Calu3 (cell line): Measurements from ENCODE around the gene HSPA12B. TPM values are rescaled to one million over a fixed set of nuclear protein-coding genes. Genes with fewer than 3 reads are reported as not detected.
A peak's percentile ranks its signal among the peaks of the same experiment; 100 is the strongest.
"Not testable (repeated sequence)": the region's sequence is repeated elsewhere in the genome, so short reads cannot be mapped to it uniquely, and the experiment has no call there.

ENCODE experiments used
- BruUV-seq: library from RNA; stranded (reverse); fragments of 400-500 nt; replicated peaks from 2 replicates; lab custom pipeline; 2021; lab: Mats Ljungman, UMichigan
- CTCF ChIA-PET: fragments of 300-600 bp; sonication (Branson Sonifier 250); formaldehyde crosslinking; loops from one replicate; lab custom pipeline; 2022; ENCODE audit warnings: antibody characterized with exemption; lab: Charles Lee
- DNase-seq: peaks from one replicate; pipeline ENCODE4 v3.0.0; 2022
- H3K27ac Mint-ChIP-seq: one replicate; pipeline ENCODE4 v1.8.0; 2022; ENCODE audit warnings: mixed read lengths; ENCODE audit not compliant: unreplicated experiment
- H3K27me3 Mint-ChIP-seq: one replicate; pipeline ENCODE4 v1.8.0; 2022; ENCODE audit warnings: mixed read lengths; ENCODE audit not compliant: unreplicated experiment
- H3K36me3 Mint-ChIP-seq: one replicate; pipeline ENCODE4 v1.8.0; 2022; ENCODE audit warnings: mild to moderate bottlenecking, moderate library complexity, mixed read lengths; ENCODE audit not compliant: insufficient read depth, unreplicated experiment
- H3K4me1 Mint-ChIP-seq: one replicate; pipeline ENCODE4 v1.8.0; 2022; ENCODE audit warnings: mild to moderate bottlenecking, low read depth, mixed read lengths; ENCODE audit not compliant: unreplicated experiment
- H3K4me3 Mint-ChIP-seq: one replicate; pipeline ENCODE4 v1.8.0; 2022; ENCODE audit warnings: mild to moderate bottlenecking, low read depth, moderate library complexity, mixed read lengths; ENCODE audit not compliant: unreplicated experiment
- H3K9me3 Mint-ChIP-seq: one replicate; pipeline ENCODE4 v1.8.0; 2022; ENCODE audit warnings: low read depth, mixed read lengths; ENCODE audit not compliant: unreplicated experiment
- CTCF ChIP-seq: fragments of 200-600 bp; IDR thresholded peaks from one replicate; pipeline ENCODE4 v1.8.0; 2022; ENCODE audit warnings: antibody characterized with exemption; ENCODE audit not compliant: unreplicated experiment
- intact Hi-C: fragments of 100-400 bp; cut with micrococcal nuclease; formaldehyde crosslinking; loops from one replicate; pipeline ENCODE4 v1.10.0; 2022; ENCODE audit not compliant: unreplicated experiment
- total RNA-seq: library from RNA; stranded (reverse); gene quantifications from 2 replicates; pipeline ENCODE4 v1.2.3, GENCODE V29; 2022

The HSPA12B gene
- total RNA-seq, 1 experiment from 2014 or later, result not detected

GRCh38 chr20:3787324-3788014 lies 55.0 kb downstream of the HSPA12B start:
- peaks cover 23% of the 10 kb centered on the region for H3K36me3 Mint-ChIP-seq
- TF ChIP-seq CTCF, result no peak
- no peaks in the 10 kb centered on the region for H3K9me3 Mint-ChIP-seq
- no peak overlapping the region for H3K27ac Mint-ChIP-seq
- CTCF ChIA-PET, result interaction anchor here (1.0 to 3.2 kb wide), 4 partner anchors 9 to 67 kb away, joined by 3 to 25 read pairs (median 3); partner anchors contain the start of genes AP5S1 and CDC25B
- BruUV-seq, result no TSS peak
- intact Hi-C loops, result loop anchor here (2.0 kb wide), 1 partner anchor 33 kb away; the partner anchor contains the start of gene AP5S1
- DNase-seq, result no peak
- H3K4me1 Mint-ChIP-seq, result peaks cover 21% of the 10 kb centered on the region
- no peaks in the 10 kb centered on the region for H3K27me3 Mint-ChIP-seq
- H3K4me3 Mint-ChIP-seq, result no peak overlapping the region

GRCh38 chr20:3788685-3789155 lies 56.2 kb downstream of the HSPA12B start:
- TF ChIP-seq CTCF, result no peak
- BruUV-seq, result no TSS peak
- Mint-ChIP-seq H3K4me3 (no peak overlapping the region), H3K27ac (peak overlapping the region; percentile 39), H3K27me3 (no peaks in the 10 kb centered on the region), H3K36me3 (peaks cover 12% of the 10 kb centered on the region), H3K9me3 (no peaks in the 10 kb centered on the region), H3K4me1 (peaks cover 12% of the 10 kb centered on the region)
- CTCF ChIA-PET, result interaction anchor here (0.6 kb wide), 1 partner anchor 62 kb away, joined by 3 read pairs; no protein-coding TSS in a partner anchor
- intact Hi-C loops, result no loop called here
- no peak for DNase-seq

GRCh38 chr20:3789201-3789600 lies 56.7 kb downstream of the HSPA12B start:
- CTCF ChIA-PET, result interaction anchor here (0.6 kb wide), 2 partner anchors 25 to 61 kb away, joined by 3 read pairs; no protein-coding TSS in a partner anchor
- H3K9me3 Mint-ChIP-seq, H3K27me3 Mint-ChIP-seq, DNase-seq, H3K4me3 Mint-ChIP-seq, H3K27ac Mint-ChIP-seq, H3K36me3 Mint-ChIP-seq, BruUV-seq, intact Hi-C loops: not testable (repeated sequence)
- peaks cover 11% of the 10 kb centered on the region for H3K4me1 Mint-ChIP-seq

GRCh38 chr20:3794168-3794567 lies 61.7 kb downstream of the HSPA12B start:
- CTCF ChIA-PET, H3K4me3 Mint-ChIP-seq, DNase-seq, H3K9me3 Mint-ChIP-seq, intact Hi-C loops, BruUV-seq, H3K27ac Mint-ChIP-seq, H3K27me3 Mint-ChIP-seq: not testable (repeated sequence)
- peaks cover 32% of the 10 kb centered on the region for H3K36me3 Mint-ChIP-seq
- H3K4me1 Mint-ChIP-seq, result peaks cover 11% of the 10 kb centered on the region

- no peak for DNase-seq
- intact Hi-C loops, result no loop called here
- Mint-ChIP-seq H3K4me1 (peaks cover 9% of the 10 kb centered on the region), H3K27me3 (no peaks in the 10 kb centered on the region), H3K36me3 (peaks cover 37% of the 10 kb centered on the region), H3K9me3 (no peaks in the 10 kb centered on the region), H3K27ac (no peak overlapping the region), H3K4me3 (peak overlapping the region; percentile 97)
- no TSS peak for BruUV-seq
- CTCF ChIA-PET, result no interaction called here
- no peak for TF ChIP-seq CTCF
Observed at GRCh38 chr20:3794701-3795420, 62.4 kb downstream of the HSPA12B start.
